Inflammatory macrophage (primary cell): Measurements from ENCODE around the gene DDX47.
A peak's percentile ranks its signal among the peaks of the same experiment; 100 is the strongest.

Source experiments
- DNase-seq, 2 donors: peaks; one replicate each; pipeline ENCODE4 v3.0.0-alpha.2; 2020 to 2022
- total RNA-seq, 18 experiments: gene quantifications; one replicate each; lab custom pipeline; 2026; ENCODE audit warnings: mixed read lengths in 6 of 18, inconsistent platforms in 2 of 18; lab: John Stamatoyannopoulos, UW

The DDX47 gene
- total RNA-seq = 0.50 to 3.5 (median 2.0) reads per million in 18 experiments

DNA sequence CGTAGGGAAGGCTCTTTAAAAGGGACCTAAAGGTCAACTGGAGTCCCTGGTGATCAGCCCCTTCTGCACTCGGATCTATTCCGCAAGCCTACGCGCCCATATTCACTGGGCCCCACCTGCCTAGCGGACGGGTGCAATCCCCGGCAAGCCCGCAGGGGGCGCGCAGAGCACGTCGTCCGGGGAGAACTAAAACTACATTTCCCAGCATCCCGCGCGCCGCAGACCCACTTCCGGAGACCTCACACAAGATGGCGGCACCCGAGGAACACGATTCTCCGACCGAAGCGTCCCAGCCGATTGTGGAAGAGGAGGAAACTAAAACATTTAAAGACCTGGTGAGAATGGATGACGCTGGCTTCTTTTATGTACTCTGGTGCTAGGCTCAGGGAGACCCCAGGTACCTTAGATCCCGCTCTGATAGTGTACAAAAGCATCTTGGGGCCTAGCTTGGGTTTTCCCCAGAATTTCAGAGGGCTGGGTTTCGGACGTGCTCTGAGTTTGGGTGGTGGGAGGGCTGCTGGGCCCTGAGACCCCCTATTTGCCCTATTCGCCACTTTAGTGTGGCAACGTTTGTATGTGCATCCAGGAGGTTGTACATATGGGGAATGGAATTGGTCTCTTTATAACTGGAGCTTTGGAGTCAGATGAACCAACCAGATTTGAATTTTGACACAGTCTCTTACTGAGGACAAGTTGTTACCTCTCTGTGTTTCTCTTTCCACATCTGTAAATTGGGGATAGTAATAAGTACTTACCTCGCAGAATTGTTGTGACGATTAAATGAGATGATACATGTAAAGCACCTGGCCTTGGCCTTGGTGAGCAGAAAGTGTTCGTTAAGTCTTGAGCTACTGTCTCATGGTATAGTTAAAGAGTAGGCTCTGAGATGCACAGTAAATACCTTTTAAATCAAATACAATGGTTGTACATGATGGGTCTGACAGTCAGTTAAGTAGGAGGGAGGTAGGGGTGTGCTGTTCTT is at the start of gene DDX47:
TSS of gene DDX47 (plus strand) at position 227 of the 982 bp plus-strand sequence. CDS start at position 249, 22 bp downstream.
- DNase-seq = peak; percentile 94

DNA sequence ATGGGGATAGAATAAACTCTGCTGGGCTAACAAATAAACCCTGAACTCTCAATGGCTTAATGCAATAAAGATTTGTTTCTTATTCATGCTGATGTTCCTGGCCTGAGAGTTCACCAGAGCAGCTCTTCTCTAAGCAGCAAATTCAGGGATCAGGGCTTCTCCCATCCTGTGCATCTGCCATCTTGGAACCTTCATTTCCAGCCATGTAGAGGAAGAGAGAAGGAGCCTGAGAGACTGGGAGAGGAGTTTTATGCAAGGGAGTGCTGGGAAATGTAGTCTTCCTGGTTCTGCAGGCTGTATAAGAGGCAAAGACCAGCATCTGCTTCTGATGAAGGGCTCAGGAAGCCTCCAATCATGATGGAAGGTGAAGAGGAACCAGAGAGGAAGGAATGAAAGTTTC is 48.3 kb upstream of the DDX47 start:
- no peak for DNase-seq

DNA sequence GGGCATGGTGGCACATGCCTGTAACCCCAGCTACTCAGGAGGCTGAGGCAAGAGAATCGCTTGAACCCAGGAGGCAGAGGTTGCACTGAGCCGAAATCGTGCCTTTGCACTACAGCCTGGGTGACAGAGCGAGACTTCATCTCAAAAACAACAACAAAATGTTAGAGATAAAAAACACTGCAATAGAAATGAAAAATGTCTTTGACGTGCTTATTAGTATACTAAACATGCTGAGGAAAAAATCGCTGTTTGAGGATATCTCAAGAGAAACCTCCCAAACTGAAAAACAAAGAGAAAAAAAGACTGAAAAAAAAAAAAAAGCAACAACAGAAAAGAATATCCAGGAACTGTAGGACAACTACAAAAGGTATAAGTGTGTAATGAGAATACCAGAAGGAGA is 42.9 kb upstream of the DDX47 start:
- DNase-seq = no peak

DNA sequence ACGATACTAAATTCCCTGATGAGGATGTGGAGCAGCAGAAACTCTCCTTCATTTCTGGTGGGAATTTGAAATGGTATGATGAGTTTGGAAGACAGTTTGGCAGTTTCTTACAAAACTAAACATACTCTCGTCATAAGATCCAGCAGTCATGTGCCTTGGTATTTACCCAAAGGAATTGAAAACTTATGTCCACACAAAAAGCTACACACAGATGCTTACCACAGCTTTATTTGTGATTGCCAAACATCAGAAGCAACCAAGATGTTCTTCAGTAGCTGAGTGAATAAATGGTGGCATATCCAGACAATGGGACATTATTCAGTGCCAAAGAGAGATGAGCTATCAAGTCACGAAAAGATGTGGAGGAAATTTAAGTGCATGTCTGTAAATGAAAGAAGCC is 38.4 kb upstream of the DDX47 start:
- no peak for DNase-seq

DNA sequence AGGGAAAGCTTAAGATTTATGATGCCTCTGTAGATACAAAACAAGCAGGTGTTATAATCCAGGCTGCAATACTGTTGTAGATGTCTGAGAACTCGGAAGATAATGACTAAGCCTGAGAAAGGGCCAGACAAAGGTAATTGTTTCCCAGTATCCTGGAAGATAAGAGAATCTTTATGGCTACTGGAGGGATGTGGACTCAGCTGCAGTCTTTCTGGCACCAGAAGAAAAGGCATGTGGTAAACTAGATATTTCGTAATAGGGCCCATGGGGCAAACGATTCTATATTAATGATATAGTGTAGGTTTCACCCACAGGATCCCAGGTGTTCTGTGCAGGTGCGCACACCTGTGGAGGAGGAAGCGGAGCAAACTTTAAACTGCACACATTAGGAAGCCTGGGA is 36.9 kb upstream of the DDX47 start:
- no peak for DNase-seq

DNA sequence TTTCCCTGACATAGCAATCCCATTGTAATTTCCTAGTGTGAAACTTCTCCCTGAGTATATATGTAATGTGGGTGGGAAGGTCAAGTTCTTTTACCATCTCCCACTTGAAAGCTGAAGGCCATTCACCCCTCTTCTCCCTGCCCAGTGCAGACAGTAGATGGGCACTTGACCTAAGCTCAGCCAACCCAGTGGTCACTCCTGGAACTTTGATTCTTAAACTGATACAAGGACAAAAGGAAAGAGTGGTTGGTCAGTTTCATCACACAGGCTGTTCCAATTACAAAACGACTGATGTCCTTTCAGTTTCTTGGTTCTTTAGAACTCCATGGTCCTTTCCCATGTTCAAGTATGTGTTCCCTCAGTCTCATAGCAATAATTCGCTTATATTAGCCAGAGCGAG is 36.1 kb upstream of the DDX47 start:
- DNase-seq = no peak

DNA sequence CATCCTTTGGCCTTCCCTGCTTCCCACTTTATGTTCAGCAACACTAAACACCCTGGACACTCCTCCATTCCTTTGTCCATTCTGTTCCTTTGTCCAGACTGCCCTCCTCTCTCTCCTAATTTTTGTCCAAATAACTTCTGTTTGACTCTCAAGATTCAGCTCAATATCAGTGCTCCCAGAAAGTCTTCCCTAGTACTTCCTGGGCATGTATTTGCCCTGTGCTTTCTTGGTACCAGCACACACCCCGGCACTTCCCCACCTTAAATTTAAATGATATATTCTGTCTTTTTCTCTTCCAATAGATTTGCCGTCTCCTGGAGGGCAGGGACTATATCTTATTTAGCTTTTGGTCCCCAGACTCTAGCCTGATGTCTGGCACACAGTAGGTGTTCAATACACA is 34.1 kb upstream of the DDX47 start:
- DNase-seq = no peak

DNA sequence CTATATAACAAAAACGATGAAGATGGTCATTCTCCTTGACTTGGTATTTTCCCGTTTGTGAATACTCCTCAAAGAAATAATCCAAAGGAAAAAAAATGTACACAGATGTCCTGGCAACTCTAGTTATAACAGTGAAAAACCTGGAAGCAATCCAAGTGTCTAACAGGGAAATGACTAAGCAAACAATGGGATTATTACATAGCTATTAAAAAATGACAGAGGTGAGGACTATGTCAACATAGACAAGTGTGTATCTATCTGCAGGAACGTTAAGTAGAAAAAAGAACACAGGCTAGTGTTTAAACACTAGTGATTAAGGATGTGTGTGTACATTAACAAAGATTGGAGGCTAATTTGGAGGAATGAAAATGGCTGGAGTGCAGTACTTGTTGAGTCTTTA is 33.6 kb upstream of the DDX47 start:
- no peak for DNase-seq

DNA sequence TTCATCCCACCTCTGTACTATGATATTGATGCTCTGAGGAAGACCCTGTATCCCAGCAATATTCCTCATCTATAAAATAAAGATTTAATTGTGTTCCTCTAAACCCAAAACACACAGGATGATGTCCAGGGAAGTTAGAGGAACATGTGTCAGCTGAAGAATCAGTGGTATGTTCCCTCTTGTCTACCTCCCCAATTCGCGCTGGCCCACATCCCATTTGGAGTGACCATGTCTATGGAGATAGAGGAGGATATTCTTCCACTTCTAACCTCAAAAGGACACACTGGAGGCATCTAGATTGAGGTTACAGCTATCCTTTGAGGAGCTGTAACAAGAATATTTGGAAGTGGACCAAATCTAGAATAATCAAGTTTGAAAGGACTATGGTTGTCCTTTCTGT is 29.0 kb upstream of the DDX47 start:
- DNase-seq = no peak

DNA sequence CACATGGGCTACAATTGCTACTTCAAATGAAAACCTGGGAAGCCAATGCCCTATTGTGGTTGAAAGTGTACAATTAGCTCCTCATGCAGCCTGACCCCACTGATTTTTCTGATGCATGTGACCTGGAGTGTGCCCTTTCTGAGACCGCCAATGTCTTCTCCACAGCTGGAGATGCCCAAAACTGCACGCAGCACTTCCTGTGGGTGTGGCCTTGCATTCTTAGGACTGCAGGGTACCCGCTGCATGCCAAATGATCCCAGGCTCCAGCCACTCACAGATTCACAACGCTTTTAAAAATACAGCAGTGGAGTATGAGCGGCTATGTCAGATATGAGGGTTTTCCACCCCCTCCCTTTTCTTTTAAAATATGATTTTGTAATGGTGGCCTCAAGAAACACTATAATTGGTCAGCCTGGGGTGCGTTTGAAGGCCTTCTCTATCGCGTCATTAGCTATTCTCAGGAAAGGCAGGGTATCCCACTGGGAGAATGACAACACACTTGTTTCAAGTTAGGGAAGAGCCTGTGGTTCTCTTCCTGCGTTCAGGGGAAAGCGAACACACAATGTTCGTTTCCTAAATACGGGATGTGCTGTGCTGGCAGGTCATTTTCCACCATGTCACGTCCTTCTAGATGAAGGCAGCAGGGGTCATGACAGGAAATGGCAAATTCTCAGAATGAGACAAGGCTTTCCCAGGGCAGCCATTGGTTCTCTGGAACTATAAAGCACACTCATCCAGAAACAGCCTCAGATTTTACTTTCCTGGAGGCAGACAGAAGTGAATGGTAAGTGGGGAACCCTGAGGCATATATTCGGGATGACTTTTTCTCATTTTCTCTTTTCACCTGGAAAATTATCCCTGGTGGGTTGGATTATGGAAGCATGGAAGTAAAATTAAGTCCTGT is 28.0 kb upstream of the DDX47 start, which contains the start of gene APOLD1:
TSS of gene APOLD1 (plus strand) at position 749 of the 904 bp plus-strand sequence. CDS start at position 782, 33 bp downstream.
- no peak for DNase-seq

DNA sequence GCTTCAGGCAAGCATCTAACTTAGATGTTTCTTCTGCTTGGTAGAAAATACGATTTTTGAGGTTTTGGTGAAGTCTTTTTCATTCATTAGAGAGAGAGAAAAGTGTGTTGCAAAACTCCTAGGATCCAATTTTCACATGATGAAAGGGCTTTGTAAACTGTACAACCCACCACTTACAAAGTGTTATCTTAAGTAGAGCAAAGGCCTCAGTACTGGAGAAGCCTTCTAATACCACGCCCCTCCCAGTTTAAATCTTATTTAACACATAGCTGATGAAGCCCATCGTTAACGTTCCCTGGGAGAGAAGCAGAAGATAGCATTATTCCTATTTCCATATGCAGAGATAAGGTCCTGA is 26.8 kb upstream of the DDX47 start:
- DNase-seq = no peak

DNA sequence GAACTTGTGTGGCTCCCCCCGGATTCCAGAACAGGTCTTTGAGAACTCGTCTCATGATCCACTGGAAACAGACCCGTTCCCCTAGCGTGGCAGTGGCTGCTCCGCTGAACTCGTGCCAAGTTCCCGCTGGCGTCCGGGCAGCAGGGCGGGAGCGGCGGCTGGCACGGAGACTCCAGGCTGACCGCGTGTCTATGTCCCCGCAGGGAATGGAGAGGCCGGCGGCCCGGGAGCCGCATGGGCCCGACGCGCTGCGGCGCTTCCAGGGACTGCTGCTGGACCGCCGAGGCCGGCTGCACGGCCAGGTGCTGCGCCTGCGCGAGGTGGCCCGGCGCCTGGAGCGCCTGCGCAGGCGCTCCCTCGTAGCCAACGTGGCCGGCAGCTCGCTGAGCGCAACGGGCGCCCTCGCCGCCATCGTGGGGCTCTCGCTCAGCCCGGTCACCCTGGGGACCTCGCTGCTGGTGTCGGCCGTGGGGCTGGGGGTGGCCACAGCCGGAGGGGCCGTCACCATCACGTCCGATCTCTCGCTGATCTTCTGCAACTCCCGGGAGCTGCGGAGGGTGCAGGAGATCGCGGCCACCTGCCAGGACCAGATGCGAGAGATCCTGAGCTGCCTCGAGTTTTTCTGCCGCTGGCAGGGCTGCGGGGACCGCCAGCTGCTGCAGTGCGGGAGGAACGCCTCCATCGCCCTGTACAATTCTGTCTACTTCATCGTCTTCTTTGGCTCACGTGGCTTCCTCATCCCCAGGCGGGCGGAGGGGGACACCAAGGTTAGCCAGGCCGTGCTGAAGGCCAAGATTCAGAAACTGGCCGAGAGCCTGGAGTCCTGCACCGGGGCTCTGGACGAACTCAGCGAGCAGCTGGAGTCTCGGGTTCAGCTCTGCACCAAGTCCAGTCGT is 26.2 kb upstream of the DDX47 start:
- DNase-seq = peak; percentile 78 to 91

DNA sequence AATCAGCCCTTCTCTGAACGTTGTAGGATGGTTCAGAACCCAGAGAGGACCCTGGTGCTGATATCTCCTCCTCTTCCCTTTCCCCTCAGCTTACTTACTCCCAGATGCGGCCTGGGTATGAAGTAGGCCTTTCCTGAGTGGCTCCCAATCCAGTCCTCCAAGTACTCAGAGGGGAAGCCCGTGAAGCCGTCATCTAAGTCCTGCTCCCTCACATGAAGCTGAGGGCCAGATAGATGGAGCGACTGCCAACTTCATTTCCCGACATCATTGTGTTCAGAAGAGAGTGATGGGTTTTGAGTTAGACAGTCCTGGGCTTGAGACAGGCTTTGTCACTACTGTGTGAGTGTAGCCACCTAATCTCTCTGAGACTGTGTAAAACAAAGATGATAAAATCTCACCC is 25.0 kb upstream of the DDX47 start:
- no peak for DNase-seq

DNA sequence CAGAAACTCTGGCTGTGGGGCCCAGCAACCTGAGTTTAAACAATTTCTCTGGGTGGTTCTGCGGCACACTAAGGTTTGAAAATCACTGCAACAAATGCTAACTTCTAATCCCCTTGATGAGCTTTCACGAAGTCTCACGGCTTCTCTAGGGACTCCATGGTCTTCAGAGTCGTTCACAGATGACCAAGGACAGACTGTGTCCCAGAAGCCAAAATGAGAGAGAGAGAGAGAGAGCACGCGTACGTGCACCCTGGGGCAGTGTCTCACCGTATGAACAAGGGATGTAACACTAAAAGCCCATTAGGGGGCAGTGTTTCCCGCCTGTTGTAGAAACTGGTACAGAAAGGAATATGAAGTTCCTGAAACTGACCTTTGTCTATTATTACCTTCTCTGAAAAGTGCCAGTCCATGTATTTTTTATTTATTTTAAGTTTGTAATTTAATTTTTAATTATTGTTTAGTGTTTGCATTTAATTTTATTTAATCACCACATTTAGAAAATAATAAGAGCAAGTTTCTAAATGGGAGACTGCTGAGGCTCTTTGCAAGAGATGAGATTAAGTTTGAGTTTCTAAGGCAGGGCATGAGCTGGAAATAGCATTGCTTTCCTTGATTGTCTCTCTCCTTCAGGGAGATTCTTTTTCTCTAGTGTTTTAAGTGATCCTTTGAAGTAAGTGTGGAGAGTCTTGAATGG is 24.3 kb upstream of the DDX47 start:
- DNase-seq = peak; percentile 83 to 84

DNA sequence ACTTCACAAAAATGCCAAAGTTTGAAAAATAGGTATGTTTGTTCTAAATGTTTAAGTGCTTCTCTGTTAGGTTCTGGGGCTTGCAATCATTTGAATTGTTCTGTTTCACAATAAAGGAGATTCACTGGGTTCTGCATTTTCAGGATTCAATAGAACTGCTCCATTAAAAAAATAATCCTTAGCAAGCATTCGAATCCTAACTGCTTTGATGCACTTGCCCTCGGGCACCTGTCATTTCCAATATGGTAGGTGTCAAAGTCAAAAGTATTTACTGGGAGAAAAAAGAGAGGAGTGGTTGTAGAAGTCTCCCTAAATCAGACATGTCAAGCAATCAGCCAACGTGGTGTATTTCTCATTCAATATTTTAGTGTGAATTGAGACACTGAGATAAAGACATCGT is 22.2 kb upstream of the DDX47 start:
- no peak for DNase-seq

DNA sequence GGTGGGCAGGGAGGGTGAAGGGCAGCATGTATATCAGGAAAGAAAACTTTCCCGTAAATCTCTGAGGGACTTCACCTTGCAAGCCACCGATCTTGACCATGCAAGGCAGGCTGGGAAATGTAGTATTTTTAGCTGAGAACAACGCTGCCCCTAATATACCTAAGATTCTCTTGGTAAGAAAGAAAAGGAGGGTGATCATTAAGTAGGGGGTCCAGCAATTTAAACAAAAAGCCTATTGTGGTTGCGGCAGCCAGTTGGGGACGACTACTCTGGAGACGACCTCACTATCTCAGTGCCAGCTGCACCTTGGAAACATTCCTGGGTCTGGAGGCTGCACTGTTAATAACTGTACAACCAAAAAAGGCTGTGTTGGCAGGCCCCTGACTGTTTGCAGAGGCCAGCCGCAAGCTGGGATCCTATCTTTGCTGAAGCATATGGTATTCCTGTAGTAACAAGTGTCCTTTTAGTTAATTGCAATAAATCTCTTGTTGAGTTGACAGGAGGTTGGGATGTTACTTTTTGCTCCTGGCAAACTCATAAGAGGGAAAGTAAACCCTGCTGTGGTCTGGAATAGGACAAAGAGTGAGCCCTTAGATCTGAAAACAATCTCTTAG is 21.3 kb upstream of the DDX47 start:
- no peak for DNase-seq

DNA sequence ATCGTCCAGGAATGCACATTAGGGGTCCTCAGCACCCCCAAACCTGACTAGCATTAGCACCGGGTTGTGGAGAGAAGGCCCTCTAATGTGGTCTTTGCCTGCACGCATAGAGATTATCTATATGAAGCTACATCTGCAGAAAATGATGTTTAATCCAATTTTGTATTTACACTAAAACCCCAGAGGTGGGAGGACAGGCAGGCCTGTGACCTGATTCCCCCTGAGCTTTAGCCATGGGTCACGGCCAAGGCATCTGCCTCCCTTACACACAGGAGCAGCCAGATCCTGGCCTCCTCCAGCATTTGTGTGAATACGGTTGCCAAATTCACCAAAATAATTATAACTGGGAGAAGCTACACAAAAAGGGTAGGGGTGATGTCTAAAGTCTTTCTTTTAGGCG is 20.7 kb upstream of the DDX47 start:
- DNase-seq = no peak

DNA sequence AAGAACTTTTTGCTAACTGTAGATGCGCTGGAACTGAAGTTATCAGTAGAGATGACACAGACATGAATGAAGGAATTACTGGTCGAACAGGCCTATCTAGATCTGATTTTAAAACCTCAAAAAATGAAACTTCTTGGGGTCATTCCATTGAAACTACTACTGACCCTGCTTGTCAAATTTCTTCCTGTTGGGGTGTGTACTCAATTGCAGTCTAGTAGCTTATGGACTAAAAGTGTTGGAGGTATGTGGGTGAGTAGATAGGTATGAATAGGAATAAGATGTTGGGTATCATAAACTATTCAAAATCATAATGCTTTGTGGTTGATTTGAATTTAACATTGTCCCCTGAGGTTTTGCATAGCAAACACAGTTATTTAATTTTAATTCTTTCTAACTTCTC is 18.5 kb upstream of the DDX47 start:
- DNase-seq = no peak

DNA sequence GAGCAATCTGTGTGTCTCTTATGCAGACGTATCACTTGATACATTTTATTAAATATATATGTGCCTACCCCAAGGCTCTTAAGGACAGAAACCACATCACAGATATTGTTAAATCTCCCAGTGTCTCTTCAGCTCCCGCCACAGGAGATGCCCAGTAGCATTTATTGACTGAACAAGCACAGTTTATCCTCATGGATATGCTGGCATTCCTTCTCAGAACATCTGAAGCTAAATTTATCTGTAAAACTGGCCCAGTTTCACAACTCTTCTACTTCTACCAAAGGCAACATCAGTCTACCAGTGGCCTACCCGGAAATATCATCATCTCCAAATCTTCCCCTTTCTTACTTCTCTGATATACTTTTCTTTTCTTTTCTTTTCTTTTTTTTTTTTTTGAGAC is 17.0 kb upstream of the DDX47 start:
- DNase-seq = no peak

DNA sequence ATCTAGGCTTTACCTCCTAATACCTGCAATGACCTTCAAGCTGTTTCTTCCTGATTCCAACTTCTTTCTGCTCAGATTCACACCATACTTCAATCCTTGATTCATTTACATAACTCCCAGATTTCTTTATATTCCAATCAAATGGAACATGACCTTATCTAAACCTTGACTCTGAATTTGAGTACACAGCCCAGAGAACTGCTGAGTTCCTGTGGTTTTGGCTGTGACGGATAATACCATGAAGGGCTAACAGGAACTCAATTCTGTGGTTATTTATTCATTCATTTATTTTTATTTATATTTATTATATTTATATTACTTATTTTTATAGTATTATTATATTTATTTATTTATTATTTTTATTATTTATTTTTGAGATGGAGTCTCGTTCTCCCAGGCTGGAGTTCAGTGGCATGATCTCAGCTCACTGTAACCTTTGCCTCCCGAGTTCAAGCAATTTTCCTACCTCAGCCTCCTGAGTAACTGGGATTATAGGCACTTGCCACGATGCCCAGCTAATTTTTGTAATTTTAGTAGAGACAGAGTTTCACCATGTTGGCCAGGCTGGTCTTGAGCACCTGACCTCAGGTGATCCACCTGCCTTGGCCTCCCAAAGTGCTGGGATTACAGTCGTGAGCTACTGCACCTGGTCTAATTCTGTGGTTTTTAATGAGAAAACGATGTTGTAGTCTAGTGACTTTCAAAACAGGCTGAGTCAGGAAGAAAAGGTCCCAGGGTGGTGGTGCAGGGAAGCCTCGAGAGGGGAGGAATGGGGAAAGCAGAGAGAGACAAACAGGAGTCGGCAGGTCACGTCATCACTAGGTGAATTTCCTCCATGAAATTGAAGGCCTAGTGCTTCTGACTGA is 16.0 kb upstream of the DDX47 start:
- no peak for DNase-seq
